Glutamatergic neuron (in vitro differentiated cells): ENCODE measurements around the gene PLK5. TPM values are rescaled to one million over a fixed set of nuclear protein-coding genes. Genes with fewer than 3 reads are reported as not detected.

Experiments used
- DNase-seq: peaks from one replicate; pipeline ENCODE4 v3.0.0; 2022
- H3K27ac Mint-ChIP-seq: one replicate; pipeline ENCODE4 v1.8.0; 2020; ENCODE audit warnings: mild to moderate bottlenecking, mixed read lengths, inconsistent platforms; ENCODE audit not compliant: unreplicated experiment
- H3K27me3 Mint-ChIP-seq: one replicate; pipeline ENCODE4 v1.8.0; 2020; ENCODE audit warnings: mild to moderate bottlenecking, moderate library complexity, mixed read lengths, inconsistent platforms; ENCODE audit not compliant: unreplicated experiment
- H3K36me3 Mint-ChIP-seq: one replicate; pipeline ENCODE4 v1.8.0; 2020; ENCODE audit warnings: mild to moderate bottlenecking, mixed read lengths, inconsistent platforms; ENCODE audit not compliant: unreplicated experiment
- H3K4me1 Mint-ChIP-seq: one replicate; pipeline ENCODE4 v1.8.0; 2020; ENCODE audit warnings: mild to moderate bottlenecking, low read depth, mixed read lengths, inconsistent platforms; ENCODE audit not compliant: unreplicated experiment
- H3K4me3 Mint-ChIP-seq: one replicate; pipeline ENCODE4 v1.8.0; 2020; ENCODE audit warnings: mild to moderate bottlenecking, mixed read lengths, inconsistent platforms; ENCODE audit not compliant: unreplicated experiment
- H3K9me3 Mint-ChIP-seq: one replicate; pipeline ENCODE4 v1.8.0; 2020; ENCODE audit warnings: mild to moderate bottlenecking, moderate library complexity, mixed read lengths, inconsistent platforms; ENCODE audit not compliant: unreplicated experiment
- total RNA-seq: library from RNA; stranded (reverse); fragmentation: NEBNext Ultra II Directional; extraction: Animal tissue kit (Norgen Biotek cat#: 25700); gene quantifications from one replicate; pipeline ENCODE4 v1.2.1, GENCODE V29; 2021; ENCODE audit not compliant: unreplicated experiment
- TF ChIP-seq, protein P1 (sequence below): fragments of 200-600 bp; sonication (generic); IDR thresholded peaks from one replicate; pipeline ENCODE4 v1.5.0; 2021; ENCODE audit not compliant: partially characterized antibody, unreplicated experiment

PLK5 gene
- total RNA-seq, 1 donor from 2014 or later, result 0.69 TPM

DNA sequence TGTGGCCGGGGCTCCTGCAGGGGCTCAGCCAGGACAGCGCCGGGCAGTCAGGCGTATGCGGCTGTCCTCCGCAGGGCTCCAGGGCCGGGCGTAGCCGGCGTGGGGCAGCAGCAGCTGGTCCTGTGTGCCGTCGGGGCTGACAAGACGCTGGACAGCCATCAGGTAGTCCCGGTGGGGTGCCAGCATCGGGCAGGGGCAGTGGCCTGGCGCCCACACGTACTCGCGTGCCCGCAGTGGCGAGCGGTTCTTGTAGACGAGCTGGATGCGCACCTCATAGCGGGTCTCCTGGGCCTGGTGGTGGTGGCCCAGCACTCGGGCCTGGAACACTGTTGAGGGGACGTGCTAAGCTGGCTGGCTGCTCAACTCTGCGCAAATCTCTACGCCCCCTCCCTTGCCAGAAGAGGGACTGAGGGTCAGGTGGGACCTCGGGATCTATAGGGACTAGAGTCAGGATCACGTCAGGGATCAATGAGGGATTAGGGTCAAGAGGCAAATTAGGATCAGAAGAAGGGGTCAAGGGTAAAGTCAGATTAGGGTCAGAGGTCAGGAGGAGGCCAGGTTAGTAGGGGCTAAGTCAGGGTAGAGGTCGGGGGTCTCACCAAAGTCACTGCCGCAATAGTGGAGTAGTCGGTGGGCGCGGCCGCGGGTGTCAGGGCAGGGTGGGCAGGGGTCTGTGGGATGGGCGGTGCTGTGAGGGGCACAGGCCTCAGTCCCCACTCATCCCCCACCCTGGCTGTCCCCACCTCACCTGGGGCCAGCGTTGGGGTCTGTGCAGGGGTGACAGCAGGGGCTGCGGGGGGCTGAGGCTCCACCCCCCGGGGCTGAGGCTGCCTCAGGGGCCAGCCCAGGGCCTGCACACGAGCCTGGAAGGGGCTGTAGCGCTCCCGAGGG lies 17.6 kb upstream of the PLK5 start:
- no peaks in the 10 kb centered on the region for H3K4me1 Mint-ChIP-seq
- no peak for DNase-seq

DNA sequence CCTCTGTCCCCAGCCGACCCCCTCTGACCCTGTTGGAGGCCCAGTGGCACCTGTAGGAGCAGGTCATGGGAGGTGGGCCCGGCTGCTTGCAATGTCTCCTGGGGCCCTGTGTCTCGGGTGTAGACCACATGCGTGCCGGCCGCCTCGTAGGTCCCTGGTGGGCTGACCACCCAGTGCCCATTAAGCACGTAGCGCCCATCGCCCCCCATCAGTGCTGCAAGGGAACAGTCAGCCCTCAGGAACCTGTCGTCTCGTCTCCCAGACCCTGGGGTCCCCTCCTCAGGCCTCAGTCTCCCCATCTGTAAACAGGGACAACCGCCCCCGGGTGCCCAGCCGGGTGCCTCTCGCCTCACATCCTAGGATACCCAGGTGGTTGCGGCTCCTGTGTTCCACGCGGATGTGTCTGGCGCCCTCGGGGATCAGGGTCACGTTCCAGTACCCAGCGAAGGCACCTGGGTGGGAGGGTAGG lies 16.7 kb upstream of the PLK5 start:
- no peak overlapping the region for H3K4me3 Mint-ChIP-seq
- peaks cover 15% of the 10 kb centered on the region for H3K9me3 Mint-ChIP-seq
- H3K36me3 Mint-ChIP-seq, result no peaks in the 10 kb centered on the region
- peaks cover 17% of the 10 kb centered on the region for H3K27me3 Mint-ChIP-seq
- peak overlapping the region; percentile 97 for H3K27ac Mint-ChIP-seq
- TF ChIP-seq, protein P1, sequence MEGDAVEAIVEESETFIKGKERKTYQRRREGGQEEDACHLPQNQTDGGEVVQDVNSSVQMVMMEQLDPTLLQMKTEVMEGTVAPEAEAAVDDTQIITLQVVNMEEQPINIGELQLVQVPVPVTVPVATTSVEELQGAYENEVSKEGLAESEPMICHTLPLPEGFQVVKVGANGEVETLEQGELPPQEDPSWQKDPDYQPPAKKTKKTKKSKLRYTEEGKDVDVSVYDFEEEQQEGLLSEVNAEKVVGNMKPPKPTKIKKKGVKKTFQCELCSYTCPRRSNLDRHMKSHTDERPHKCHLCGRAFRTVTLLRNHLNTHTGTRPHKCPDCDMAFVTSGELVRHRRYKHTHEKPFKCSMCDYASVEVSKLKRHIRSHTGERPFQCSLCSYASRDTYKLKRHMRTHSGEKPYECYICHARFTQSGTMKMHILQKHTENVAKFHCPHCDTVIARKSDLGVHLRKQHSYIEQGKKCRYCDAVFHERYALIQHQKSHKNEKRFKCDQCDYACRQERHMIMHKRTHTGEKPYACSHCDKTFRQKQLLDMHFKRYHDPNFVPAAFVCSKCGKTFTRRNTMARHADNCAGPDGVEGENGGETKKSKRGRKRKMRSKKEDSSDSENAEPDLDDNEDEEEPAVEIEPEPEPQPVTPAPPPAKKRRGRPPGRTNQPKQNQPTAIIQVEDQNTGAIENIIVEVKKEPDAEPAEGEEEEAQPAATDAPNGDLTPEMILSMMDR, result no peak
- H3K4me1 Mint-ChIP-seq, result no peaks in the 10 kb centered on the region
- no peak for DNase-seq

More for the DNA sequence above, 17.6 kb upstream of the PLK5 start:
- Mint-ChIP-seq H3K9me3 (peaks cover 15% of the 10 kb centered on the region), H3K4me3 (no peak overlapping the region), H3K27ac (peak overlapping the region; percentile 46), H3K36me3 (no peaks in the 10 kb centered on the region), H3K27me3 (peaks cover 18% of the 10 kb centered on the region)
- TF ChIP-seq, protein P1, result no peak

DNA sequence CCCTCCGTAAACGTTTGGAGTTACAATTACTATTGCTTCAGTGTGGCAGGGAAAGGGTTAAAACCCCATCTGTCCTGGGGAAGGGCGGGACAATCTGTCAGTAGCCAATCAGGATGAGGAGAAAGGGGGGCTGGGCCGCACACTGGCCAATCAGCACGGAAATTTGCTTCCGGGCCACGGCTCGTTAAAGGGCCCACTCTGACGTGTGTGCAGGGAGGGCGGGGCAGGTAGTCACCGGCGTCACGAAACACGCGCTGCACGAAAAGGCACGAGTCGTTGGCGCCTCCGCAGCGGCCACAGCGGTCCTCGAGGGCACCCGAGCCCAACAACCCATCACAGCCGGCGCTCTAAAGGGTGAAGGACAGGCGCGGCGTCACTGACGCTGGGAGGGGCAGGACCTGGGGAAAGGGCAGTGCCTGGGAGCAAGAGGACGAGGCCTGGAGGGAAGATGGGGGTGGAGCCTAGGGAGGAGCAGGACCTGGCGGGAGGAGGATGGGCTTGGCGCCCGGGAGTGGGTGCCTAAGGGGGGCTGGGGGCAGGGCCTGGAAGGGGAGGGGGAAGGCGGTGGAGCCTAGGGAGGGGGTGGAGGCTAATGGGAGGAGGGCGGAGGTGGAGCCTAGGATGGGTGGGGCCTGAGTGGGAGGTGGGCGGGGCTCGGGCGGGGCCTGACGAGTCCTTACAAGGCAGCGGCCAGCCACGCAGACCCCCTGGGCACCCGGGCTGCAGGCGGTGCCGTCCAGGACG lies 15.9 kb upstream of the PLK5 start:
- DNase-seq, result peak; percentile 91

DNA sequence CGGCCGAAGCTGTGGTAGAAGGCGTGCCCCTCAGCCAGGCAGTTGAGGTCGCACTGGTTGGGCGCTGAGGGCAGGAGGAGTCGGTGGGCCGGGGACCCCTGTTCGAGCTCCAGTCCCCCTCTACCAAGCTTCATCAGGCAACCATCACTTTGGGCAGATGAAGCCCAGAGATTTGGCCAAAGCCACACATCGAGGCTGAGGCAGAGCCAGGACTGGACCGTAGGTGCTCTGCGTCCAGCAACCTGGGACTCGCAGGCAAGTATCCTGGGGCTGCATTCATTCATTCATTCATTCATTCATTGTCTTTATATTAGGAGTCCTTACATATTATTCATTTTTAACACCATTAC lies 15.4 kb upstream of the PLK5 start:
- Mint-ChIP-seq H3K4me1 (no peaks in the 10 kb centered on the region), H3K27ac (no peak overlapping the region), H3K36me3 (no peaks in the 10 kb centered on the region), H3K4me3 (peak overlapping the region; percentile 71), H3K27me3 (peaks cover 17% of the 10 kb centered on the region), H3K9me3 (peaks cover 13% of the 10 kb centered on the region)
- TF ChIP-seq, protein P1, result no peak
- no peak for DNase-seq

More for the DNA sequence above, 15.9 kb upstream of the PLK5 start:
- no peaks in the 10 kb centered on the region for H3K36me3 Mint-ChIP-seq
- peaks cover 13% of the 10 kb centered on the region for H3K9me3 Mint-ChIP-seq
- TF ChIP-seq, protein P1, result no peak
- peak overlapping the region; percentile 97 for H3K27ac Mint-ChIP-seq
- peaks cover 20% of the 10 kb centered on the region for H3K27me3 Mint-ChIP-seq
- peak overlapping the region; percentile 94 for H3K4me3 Mint-ChIP-seq
- H3K4me1 Mint-ChIP-seq, result no peaks in the 10 kb centered on the region
